ENCODE measurements around the gene MYLK3. TPM values are rescaled to one million over a fixed set of nuclear protein-coding genes. Genes with fewer than 3 reads are reported as not detected.

Gene MYLK3
- total RNA-seq, 1 donor = under 0.01 TPM

- TF ChIP-seq, protein P1, sequence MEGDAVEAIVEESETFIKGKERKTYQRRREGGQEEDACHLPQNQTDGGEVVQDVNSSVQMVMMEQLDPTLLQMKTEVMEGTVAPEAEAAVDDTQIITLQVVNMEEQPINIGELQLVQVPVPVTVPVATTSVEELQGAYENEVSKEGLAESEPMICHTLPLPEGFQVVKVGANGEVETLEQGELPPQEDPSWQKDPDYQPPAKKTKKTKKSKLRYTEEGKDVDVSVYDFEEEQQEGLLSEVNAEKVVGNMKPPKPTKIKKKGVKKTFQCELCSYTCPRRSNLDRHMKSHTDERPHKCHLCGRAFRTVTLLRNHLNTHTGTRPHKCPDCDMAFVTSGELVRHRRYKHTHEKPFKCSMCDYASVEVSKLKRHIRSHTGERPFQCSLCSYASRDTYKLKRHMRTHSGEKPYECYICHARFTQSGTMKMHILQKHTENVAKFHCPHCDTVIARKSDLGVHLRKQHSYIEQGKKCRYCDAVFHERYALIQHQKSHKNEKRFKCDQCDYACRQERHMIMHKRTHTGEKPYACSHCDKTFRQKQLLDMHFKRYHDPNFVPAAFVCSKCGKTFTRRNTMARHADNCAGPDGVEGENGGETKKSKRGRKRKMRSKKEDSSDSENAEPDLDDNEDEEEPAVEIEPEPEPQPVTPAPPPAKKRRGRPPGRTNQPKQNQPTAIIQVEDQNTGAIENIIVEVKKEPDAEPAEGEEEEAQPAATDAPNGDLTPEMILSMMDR (IDR thresholded peaks at IDR 0.05; ENCODE audit: insufficient read depth, low read length) = no peak
- DNase-seq (ENCODE audit: low read depth) = no peak
- H3K4me3 ChIP-seq (ENCODE audit: low read depth, low read length) = no peak overlapping the region
Observed at GRCh38 chr16:46759309-46759708, 11.2 kb upstream of the MYLK3 start.

DNA sequence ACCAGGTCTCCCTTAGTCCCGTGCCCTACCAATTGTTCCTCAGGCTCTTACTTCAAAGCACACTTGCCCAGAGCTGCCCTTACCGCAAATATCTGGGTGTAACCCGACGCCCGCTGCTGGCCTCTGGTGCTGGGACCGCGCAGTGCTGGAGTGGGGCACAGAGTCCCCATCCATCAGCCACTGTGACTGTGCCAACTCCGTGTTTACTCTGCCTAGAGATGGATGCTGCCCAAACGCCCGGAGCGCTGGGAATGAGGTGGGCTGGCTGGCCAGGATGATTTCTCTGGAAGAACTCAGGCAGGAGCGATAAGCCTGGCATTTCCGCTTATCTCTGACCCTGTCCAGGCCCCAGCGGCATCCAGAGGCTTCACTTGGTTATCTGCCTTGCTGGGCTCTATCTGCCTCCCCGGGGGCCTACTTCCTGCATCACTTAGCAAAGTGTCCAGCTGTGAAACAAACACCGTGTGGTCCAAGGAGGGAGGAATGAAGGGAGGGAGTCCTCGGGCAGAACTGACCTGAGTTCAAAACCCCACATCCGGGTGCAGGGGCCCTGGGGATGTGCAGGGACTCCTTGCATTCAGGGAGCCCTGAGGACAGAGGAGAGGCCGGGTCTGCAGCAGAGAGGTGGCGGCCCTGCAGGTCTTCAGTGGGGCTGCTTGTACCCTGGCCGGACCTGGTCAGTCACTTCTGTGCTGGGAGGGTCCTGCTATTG lies 9.4 kb upstream of the MYLK3 start:
- no peak overlapping the region for H3K4me3 ChIP-seq (ENCODE audit: low read depth, low read length)
- TF ChIP-seq, protein P1 (IDR thresholded peaks at IDR 0.05; ENCODE audit: insufficient read depth, low read length) = no peak
- no peak for DNase-seq (ENCODE audit: low read depth)

DNA sequence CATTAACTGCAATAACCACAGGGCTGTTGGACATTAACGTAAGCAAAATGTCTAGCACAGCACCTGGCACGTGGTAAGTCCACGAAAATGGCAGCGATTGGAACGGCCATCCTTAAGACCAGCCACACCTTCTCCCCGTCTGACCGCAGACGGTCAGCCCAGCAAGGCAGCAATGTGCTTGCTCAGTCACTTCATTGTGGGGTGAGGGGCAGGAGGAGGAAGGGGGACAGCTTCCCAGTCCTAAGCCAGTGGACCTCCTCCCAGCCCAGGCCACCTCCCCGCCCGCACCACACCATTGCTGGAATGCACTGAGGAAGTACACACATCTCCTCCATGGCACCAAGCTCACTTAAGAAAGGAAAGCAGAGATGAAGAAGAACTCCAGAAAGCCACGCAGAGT lies 8.6 kb upstream of the MYLK3 start:
- no peak overlapping the region for H3K4me3 ChIP-seq (ENCODE audit: low read depth, low read length)
- no peak for DNase-seq (ENCODE audit: low read depth)
- TF ChIP-seq, protein P1 (IDR thresholded peaks at IDR 0.05; ENCODE audit: insufficient read depth, low read length) = no peak

DNA sequence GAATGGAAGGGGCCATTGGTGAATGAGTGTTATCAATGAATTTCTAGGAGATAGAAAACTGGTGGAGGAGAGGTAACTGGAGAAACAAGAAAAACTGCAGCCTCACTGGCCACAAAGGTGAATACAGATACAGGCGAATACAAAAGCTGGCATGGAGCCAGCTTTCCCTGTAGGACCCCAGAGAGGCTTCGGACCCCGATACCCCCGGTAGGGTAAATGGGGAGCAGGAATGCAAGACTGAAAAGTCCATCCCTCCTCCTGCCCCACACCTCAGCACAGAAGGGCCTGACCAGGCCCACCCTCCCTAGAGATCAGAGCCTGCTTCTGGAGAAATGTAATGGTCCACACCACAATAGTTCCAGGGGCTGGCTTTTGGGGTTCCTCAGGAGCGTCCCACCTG lies 4.9 kb upstream of the MYLK3 start:
- DNase-seq (ENCODE audit: low read depth) = no peak
- TF ChIP-seq, protein P1 (IDR thresholded peaks at IDR 0.05; ENCODE audit: insufficient read depth, low read length) = no peak

GRCh38 chr16:46751381-46751780 lies 3.2 kb upstream of the MYLK3 start:
- no peak overlapping the region for H3K4me3 ChIP-seq (ENCODE audit: low read depth, low read length)
- no peak for DNase-seq (ENCODE audit: low read depth)

More for the DNA sequence above, 4.9 kb upstream of the MYLK3 start:
- no peak overlapping the region for H3K4me3 ChIP-seq (ENCODE audit: low read depth, low read length)

DNA sequence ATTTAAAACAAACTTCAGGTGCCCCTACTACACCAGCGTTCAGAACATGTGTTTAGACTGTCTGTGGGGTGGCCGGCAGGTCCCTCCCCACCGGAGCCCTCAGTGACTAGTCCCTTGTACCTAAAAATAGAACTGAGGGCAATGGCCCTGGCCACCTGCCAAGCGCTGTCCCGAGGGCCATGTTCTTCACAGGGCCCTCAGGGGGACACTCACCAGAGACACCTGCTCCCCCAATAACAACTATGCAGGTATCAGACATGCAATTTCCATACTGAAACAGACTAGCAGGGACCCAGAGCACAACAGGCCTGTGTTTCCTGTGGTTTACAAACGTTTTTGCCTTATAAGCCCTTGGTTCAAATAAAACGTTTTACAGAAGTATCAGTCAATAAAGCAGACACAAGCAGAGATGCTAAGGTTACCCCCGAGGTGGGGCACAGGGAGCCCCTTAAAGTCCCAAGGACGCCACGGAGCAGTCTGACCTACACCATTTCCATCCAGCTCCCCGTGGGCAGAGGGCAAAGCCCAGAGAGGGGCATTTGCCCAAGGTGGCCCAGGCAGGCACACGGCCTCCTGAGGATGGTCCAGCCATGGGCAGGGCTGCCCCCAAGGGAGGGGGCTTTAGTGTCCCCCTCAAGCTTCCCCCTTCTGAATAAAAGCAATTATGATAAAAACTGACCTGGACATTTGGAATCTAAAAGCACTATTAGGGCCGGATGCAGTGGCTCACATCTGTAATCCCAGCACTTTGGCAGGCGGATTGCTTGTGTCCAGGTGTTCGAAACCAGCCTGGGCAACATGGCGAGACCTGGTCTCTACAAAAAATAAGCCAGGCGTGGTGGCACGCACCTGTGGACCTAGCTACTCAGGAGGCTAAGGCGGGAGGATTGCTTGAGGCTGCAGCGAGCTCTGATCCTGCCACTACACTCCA lies 896 bp upstream of the MYLK3 start:
- no peak for DNase-seq (ENCODE audit: low read depth)
- TF ChIP-seq, protein P1 (IDR thresholded peaks at IDR 0.05; ENCODE audit: insufficient read depth, low read length) = no peak
- no peak overlapping the region for H3K4me3 ChIP-seq (ENCODE audit: low read depth, low read length)

More at GRCh38 chr16:46751381-46751780, 3.2 kb upstream of the MYLK3 start:
- TF ChIP-seq, protein P1 (IDR thresholded peaks at IDR 0.05; ENCODE audit: insufficient read depth, low read length) = no peak
